Activated CD8-positive, alpha-beta T cell treated with anti-CD3 and anti-CD28 coated beads for 36 hours (primary cell): ENCODE results near the gene HMCN2. TPM values are rescaled to one million over a fixed set of nuclear protein-coding genes. Genes with fewer than 3 reads are reported as not detected.

Source experiments
- ATAC-seq: fragments of 200-7000 bp; cut with Tn5 transposase; one replicate; pipeline ENCODE4 v1.10.0; 2021; ENCODE audit warnings: mild to moderate bottlenecking, moderate library complexity
- CTCF ChIA-PET: fragments of 350-600 bp; sonication (Branson Sonifier 250); formaldehyde crosslinking; loops from one replicate; lab custom pipeline; 2021; ENCODE audit warnings: antibody characterized with exemption; lab: Charles Lee
- POLR2A ChIA-PET: fragments of 350-600 bp; sonication (Branson Sonifier 250); formaldehyde crosslinking; loops from one replicate; lab custom pipeline; 2021; ENCODE audit warnings: antibody characterized with exemption; lab: Charles Lee
- DNase-seq: peaks from one replicate; pipeline ENCODE4 v3.0.0-alpha.2; 2020
- H3K27ac Mint-ChIP-seq: one replicate; pipeline ENCODE4 v1.8.0; 2021; ENCODE audit warnings: mild to moderate bottlenecking, mixed read lengths
- H3K27me3 Mint-ChIP-seq: one replicate; pipeline ENCODE4 v1.8.0; 2021; ENCODE audit warnings: mixed read lengths
- H3K36me3 Mint-ChIP-seq: one replicate; pipeline ENCODE4 v1.8.0; 2021; ENCODE audit warnings: low read depth, mixed read lengths
- H3K4me1 Mint-ChIP-seq: one replicate; pipeline ENCODE4 v1.8.0; 2021; ENCODE audit warnings: low read depth, mixed read lengths
- H3K4me3 Mint-ChIP-seq: one replicate; pipeline ENCODE4 v1.8.0; 2021; ENCODE audit warnings: mild to moderate bottlenecking, moderate library complexity, mixed read lengths
- H3K9me3 Mint-ChIP-seq: one replicate; pipeline ENCODE4 v1.8.0; 2021; ENCODE audit warnings: mixed read lengths
- CTCF ChIP-seq: fragments of 200-600 bp; IDR thresholded peaks from one replicate; pipeline ENCODE4 v1.8.0; 2022; ENCODE audit warnings: antibody characterized with exemption, mild to moderate bottlenecking
- intact Hi-C: fragments of 100-400 bp; cut with micrococcal nuclease; formaldehyde crosslinking; loops from one replicate; pipeline ENCODE4 v1.10.0; 2022
- total RNA-seq, 2 experiments: library from RNA; stranded (reverse); gene quantifications; one replicate each; pipeline ENCODE4 v1.2.3, GENCODE V29; 2021

Gene HMCN2
- total RNA-seq, 2 experiments from 2014 or later, result not detected

GRCh38 chr9:130299785-130300615, 34.4 kb downstream of the HMCN2 start:
- Mint-ChIP-seq H3K4me1 (no peaks in the 10 kb centered on the region), H3K27me3 (peaks cover 1% of the 10 kb centered on the region), H3K36me3 (no peaks in the 10 kb centered on the region), H3K4me3 (no peak overlapping the region), H3K27ac (no peak overlapping the region), H3K9me3 (no peaks in the 10 kb centered on the region)
- ATAC-seq (no peak), DNase-seq (no peak)
- POLR2A ChIA-PET, result no interaction called here
- CTCF ChIA-PET, result no interaction called here
- TF ChIP-seq CTCF, result no peak
- intact Hi-C loops, result no loop called here

- CTCF ChIA-PET, result no interaction called here
Measured at GRCh38 chr9:130300739-130301138, 35.2 kb downstream of the HMCN2 start.

GRCh38 chr9:130301483-130302286, 36.1 kb downstream of the HMCN2 start:
- H3K9me3 Mint-ChIP-seq, result no peaks in the 10 kb centered on the region
- H3K27ac Mint-ChIP-seq, result no peak overlapping the region
- H3K4me3 Mint-ChIP-seq, result no peak overlapping the region
- intact Hi-C loops, result no loop called here
- ChIA-PET CTCF (no interaction called here), POLR2A (no interaction called here)
- no peak for DNase-seq
- no peak for TF ChIP-seq CTCF
- peaks cover 1% of the 10 kb centered on the region for H3K27me3 Mint-ChIP-seq
- H3K4me1 Mint-ChIP-seq, result no peaks in the 10 kb centered on the region
- no peaks in the 10 kb centered on the region for H3K36me3 Mint-ChIP-seq
- no peak for ATAC-seq

More at GRCh38 chr9:130300739-130301138, 35.2 kb downstream of the HMCN2 start:
- Mint-ChIP-seq H3K4me3 (no peak overlapping the region), H3K4me1 (no peaks in the 10 kb centered on the region), H3K27ac (no peak overlapping the region), H3K27me3 (peaks cover 1% of the 10 kb centered on the region), H3K36me3 (no peaks in the 10 kb centered on the region), H3K9me3 (no peaks in the 10 kb centered on the region)
- ATAC-seq (no peak), DNase-seq (no peak)
- POLR2A ChIA-PET, result no interaction called here
- intact Hi-C loops, result no loop called here
- no peak for TF ChIP-seq CTCF

GRCh38 chr9:130302785-130303612, 37.4 kb downstream of the HMCN2 start:
- intact Hi-C loops, result no loop called here
- H3K36me3 Mint-ChIP-seq, result no peaks in the 10 kb centered on the region
- POLR2A ChIA-PET, result no interaction called here
- no peak for TF ChIP-seq CTCF
- ATAC-seq (no peak), DNase-seq (no peak)
- H3K27me3 Mint-ChIP-seq, result no peaks in the 10 kb centered on the region
- H3K9me3 Mint-ChIP-seq, result no peaks in the 10 kb centered on the region
- no peaks in the 10 kb centered on the region for H3K4me1 Mint-ChIP-seq
- H3K4me3 Mint-ChIP-seq, result no peak overlapping the region
- CTCF ChIA-PET, result no interaction called here
- no peak overlapping the region for H3K27ac Mint-ChIP-seq
